Activated T-cell treated with anti-CD3 and anti-CD28 coated beads, Interleukin-2, amount 50 U/mL, for 24 hours (primary cell): ENCODE results near the gene UTRN.

ENCODE experiments used
- DNase-seq: peaks from one replicate; pipeline ENCODE4 v3.0.0-alpha.2; 2020
- H3K27ac Mint-ChIP-seq: 2 replicates; pipeline ENCODE4 v1.8.0; 2020; ENCODE audit warnings: mild to moderate bottlenecking, mixed read lengths
- H3K27me3 Mint-ChIP-seq: 2 replicates; pipeline ENCODE4 v1.8.0; 2020; ENCODE audit warnings: mixed read lengths
- H3K36me3 Mint-ChIP-seq: 2 replicates; pipeline ENCODE4 v1.8.0; 2020; ENCODE audit warnings: low read depth, mixed read lengths
- H3K4me1 Mint-ChIP-seq: 2 replicates; pipeline ENCODE4 v1.8.0; 2020; ENCODE audit warnings: low read depth, mixed read lengths
- H3K4me3 Mint-ChIP-seq: 2 replicates; pipeline ENCODE4 v1.8.0; 2020; ENCODE audit warnings: mild to moderate bottlenecking, moderate library complexity, mixed read lengths
- H3K9me3 Mint-ChIP-seq: 2 replicates; pipeline ENCODE4 v1.8.0; 2020; ENCODE audit warnings: mixed read lengths

Gene UTRN

DNA sequence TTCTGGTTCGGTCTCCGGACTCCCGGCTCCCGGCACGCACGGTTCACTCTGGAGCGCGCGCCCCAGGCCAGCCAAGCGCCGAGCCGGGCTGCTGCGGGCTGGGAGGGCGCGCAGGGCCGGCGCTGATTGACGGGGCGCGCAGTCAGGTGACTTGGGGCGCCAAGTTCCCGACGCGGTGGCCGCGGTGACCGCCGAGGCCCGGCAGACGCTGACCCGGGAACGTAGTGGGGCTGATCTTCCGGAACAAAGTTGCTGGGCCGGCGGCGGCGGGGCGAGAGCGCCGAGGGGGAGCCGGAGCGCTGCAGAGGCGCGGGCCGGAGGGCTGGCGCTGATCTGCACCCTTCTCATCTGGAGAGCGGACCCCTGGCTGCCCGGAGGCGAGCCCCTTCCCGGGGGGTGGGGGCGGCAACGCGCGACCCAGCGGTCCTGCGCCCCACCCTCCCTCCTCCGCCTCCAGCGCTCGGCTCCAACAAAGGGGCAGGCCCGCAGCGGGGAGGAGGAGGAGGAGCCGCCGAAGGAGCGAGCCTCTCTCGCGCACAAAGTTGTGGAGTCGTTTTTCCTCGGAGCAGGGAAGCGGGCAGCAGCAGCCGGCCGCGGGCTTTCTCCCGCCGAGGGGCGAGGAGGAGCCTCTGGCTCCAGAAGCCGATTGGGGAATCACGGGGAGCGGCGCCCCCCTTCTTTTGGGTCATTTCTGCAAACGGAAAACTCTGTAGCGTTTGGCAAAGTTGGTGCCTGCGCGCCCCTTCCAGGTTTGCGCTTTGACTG, at the start of gene UTRN:
UTRN (plus strand) TSS at position 553 of the 765 bp plus-strand sequence. CDS start 6,494 bp downstream, outside the sequence.
- peak; percentile 75 for DNase-seq
- Mint-ChIP-seq H3K4me1 (peaks cover 27% of the 10 kb centered on the region), H3K9me3 (no peaks in the 10 kb centered on the region), H3K27ac (peak within 1 kb of the TSS; percentile 80), H3K27me3 (peaks cover 41% of the 10 kb centered on the region), H3K36me3 (peaks cover 12% of the 10 kb centered on the region), H3K4me3 (peak within 1 kb of the TSS; percentile 91)

DNA sequence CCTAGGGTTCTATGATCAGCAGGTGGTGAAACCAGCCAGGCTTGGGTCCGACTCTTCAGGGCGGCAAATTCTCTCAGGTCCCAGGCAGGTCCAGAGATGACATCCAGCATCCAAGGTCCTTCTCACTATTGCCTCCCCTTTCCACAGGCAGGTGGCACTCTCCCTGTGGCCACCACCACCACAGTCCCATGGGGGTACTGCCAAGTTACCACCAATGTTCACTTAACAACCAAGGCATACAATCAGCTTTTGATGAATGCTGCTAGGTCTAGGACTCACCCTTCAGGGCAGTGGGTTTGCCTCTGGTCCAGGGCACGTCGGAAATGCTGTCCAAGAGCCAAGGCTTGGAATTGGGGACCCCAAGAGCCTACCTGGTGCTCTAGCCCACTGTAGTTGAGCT, 40.4 kb upstream of the UTRN start:
- Mint-ChIP-seq H3K27ac (no peak overlapping the region), H3K36me3 (no peaks in the 10 kb centered on the region), H3K4me3 (no peak overlapping the region), H3K27me3 (peaks cover 12% of the 10 kb centered on the region), H3K4me1 (peaks cover 21% of the 10 kb centered on the region), H3K9me3 (peaks cover 11% of the 10 kb centered on the region)
- no peak for DNase-seq

DNA sequence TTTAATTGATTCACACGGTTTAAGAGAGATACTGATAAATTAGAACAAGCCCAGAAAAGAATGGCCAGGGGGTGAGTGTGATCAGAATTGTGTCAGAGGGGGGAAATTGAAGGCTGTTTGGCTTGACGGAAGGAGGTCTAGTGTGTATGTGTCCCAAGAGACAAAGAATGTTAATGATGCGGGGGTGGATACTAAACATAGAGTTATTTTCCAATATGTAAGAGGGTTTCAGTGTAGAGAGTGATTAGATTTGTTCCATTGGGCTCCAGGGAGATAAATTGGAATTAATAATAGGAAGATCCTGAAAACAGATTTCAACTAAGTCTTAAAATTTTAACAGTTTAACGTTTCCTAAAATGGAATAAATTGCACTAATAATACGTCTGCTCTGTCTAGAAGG, 38.1 kb upstream of the UTRN start:
- DNase-seq, result no peak
- Mint-ChIP-seq H3K4me3 (no peak overlapping the region), H3K9me3 (peaks cover 11% of the 10 kb centered on the region), H3K4me1 (peaks cover 21% of the 10 kb centered on the region), H3K27ac (no peak overlapping the region), H3K36me3 (no peaks in the 10 kb centered on the region), H3K27me3 (peaks cover 19% of the 10 kb centered on the region)

DNA sequence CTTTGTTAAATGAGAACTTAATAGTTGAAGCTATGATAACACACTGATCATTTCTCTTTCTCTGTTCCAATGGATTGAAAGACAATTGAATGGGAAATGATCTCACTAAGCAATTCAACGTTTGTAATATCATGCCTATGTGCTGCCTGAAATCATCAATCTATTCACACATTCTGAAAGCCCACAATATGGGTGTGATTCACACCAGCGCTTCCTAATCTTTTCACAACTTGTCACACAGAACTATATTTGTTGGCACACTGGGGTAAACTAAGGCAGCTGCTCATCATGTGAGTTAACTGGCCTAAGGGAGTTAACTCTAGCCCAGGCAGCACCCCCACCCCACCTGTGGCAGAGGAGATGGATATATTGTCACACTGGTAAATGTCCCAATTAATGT, 37.1 kb upstream of the UTRN start:
- H3K36me3 Mint-ChIP-seq, result no peaks in the 10 kb centered on the region
- H3K4me3 Mint-ChIP-seq, result peak overlapping the region; percentile 36
- H3K27ac Mint-ChIP-seq, result peak overlapping the region; percentile 92
- DNase-seq, result peak; percentile 35
- H3K27me3 Mint-ChIP-seq, result peaks cover 19% of the 10 kb centered on the region
- H3K4me1 Mint-ChIP-seq, result peaks cover 21% of the 10 kb centered on the region
- peaks cover 11% of the 10 kb centered on the region for H3K9me3 Mint-ChIP-seq

DNA sequence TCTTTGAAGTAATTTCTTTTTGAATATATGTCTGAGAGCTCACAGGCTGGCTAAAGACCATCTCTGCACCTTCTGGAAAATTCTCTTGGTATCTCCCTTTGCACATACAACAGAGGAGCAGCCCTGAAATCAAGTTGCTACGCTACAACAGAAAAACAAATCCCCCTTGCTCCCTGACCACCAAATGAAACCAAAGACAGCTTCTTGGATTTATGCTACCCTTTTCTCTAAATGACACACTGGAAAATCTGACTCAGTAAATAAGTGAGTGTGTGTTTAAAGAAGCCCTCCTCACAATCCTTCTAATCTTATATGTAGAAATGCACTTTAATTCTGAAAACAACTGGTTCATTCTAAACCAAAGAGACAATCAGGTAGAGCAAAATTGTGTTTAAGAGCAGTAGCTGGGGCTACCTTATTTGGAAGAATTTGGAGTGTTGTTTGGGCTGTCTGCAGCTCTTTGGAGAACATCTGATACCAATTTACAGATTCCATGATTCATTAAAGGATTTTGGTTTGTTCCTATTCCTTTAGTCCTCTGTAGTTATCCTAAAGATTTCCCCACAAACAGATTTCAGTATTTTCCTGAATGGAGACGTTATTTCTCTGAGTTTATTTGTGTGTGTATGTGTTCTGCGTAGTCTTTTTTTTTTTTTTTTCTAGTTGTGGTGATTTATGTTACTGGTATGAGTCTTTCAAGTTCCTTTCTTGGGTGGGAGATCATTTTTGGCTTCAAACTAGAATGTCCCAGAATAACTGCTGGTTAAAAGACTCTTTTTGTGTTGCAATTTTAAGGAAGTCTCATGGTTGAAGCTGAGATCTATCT, 36.4 kb upstream of the UTRN start:
- Mint-ChIP-seq H3K36me3 (no peaks in the 10 kb centered on the region), H3K27ac (peak overlapping the region; percentile 92), H3K27me3 (peaks cover 19% of the 10 kb centered on the region), H3K9me3 (peaks cover 11% of the 10 kb centered on the region), H3K4me1 (peaks cover 21% of the 10 kb centered on the region), H3K4me3 (peak overlapping the region; percentile 2)
- DNase-seq, result no peak

DNA sequence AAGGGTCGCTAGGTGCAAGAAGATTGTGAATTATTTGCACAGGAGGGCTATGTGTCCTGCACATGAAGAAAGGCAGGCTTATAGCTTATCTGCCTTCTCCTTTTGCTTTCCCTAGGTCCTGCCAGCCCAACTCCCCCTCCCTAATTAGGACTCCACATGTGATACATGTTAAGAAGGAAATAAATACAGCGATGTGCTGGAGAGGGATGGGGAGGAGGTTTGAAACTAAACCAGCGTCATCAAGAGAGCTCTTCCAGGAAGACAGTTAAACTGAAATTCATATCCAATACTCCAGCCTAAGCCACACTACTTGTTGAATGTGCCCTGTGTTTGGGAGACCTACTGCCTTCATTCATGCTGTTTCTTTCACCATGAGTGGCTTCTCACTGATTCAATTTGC, 34.9 kb upstream of the UTRN start:
- no peak for DNase-seq
- peaks cover 19% of the 10 kb centered on the region for H3K27me3 Mint-ChIP-seq
- H3K4me1 Mint-ChIP-seq, result peaks cover 21% of the 10 kb centered on the region
- H3K4me3 Mint-ChIP-seq, result no peak overlapping the region
- H3K9me3 Mint-ChIP-seq, result peaks cover 11% of the 10 kb centered on the region
- H3K27ac Mint-ChIP-seq, result no peak overlapping the region
- no peaks in the 10 kb centered on the region for H3K36me3 Mint-ChIP-seq

DNA sequence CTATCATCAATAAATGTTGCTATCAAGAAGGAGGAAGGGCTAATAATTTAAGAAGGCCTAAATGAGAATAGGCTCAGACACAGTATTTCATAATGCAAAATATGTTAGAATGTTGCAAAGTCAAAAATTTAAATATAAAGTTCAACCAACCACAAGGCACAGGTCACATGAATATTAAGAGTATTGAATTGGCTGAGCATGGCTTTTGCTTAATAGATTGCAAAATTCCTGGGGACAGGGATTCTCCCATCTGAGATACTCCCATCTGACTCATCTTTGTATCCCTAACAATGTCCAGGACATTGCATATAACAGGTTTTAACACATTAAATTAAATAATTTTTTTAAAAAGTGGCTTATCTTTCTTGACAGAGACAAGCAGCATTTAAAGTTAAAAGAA, 32.9 kb upstream of the UTRN start:
- Mint-ChIP-seq H3K27me3 (peaks cover 15% of the 10 kb centered on the region), H3K4me3 (no peak overlapping the region), H3K9me3 (no peaks in the 10 kb centered on the region), H3K4me1 (peaks cover 16% of the 10 kb centered on the region), H3K36me3 (no peaks in the 10 kb centered on the region), H3K27ac (no peak overlapping the region)
- no peak for DNase-seq

DNA sequence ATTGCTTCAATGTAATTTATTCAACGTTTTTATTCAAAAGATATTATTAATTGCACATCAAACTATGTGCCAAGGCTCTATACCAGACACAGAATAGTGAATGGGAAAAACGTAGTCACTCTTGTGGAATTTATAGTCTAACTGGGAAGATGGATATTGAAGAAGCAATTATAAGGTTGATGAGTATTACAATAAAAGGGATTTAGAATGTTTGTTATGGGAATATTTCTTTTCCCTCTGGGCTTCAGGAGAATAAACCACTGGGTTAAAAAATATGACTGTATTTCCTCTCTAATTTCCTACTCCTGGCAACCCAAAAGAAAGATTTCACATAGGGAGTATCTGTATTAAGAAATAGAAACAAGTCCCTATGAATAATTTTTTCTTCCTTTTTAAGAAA, 25.1 kb upstream of the UTRN start:
- H3K27me3 Mint-ChIP-seq, result no peaks in the 10 kb centered on the region
- no peaks in the 10 kb centered on the region for H3K9me3 Mint-ChIP-seq
- DNase-seq, result no peak
- no peaks in the 10 kb centered on the region for H3K4me1 Mint-ChIP-seq
- no peak overlapping the region for H3K27ac Mint-ChIP-seq
- no peaks in the 10 kb centered on the region for H3K36me3 Mint-ChIP-seq
- H3K4me3 Mint-ChIP-seq, result no peak overlapping the region

DNA sequence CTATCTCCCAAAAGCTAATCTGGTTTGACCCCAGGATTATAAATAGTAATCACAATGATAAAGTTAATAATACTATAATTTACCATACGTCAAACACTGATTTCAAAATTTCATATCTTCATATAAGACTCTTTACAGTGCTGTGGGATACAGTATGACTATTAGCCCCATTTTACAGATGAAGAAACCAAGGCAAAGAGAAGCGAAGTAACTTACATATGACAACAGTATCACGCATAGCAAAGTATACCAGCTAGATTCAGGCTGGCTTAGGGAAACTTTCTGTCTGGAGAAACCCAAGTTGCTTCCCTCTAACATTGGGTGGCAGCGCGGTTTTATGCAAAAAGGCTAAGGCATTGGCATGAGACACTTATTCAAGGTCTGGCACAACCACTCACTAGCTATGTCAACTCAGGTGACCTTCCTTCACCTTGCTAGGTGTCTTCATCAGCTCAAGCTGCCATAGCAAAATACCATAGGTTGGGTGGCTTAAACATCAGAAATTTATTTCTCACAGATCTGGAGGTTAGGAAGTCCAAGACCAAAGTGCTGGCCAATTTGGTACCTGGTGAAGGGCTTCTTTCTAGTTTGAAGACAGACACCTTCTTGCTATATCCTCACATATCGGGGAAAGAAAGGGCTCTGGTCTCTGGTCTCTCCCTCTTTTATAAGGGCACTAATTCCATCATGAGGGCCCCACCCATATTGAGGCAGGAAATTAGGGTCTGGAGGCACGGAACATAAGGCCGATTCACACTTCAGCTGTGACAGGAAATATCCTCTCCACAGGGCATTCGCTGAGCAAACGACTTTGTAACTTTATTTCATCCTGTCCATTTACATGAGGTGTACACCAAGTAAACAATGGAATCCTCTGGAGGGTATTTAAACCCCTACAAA, 22.4 kb upstream of the UTRN start:
- H3K4me1 Mint-ChIP-seq, result no peaks in the 10 kb centered on the region
- H3K4me3 Mint-ChIP-seq, result no peak overlapping the region
- no peak for DNase-seq
- no peaks in the 10 kb centered on the region for H3K36me3 Mint-ChIP-seq
- no peaks in the 10 kb centered on the region for H3K27me3 Mint-ChIP-seq
- H3K9me3 Mint-ChIP-seq, result no peaks in the 10 kb centered on the region
- no peak overlapping the region for H3K27ac Mint-ChIP-seq

DNA sequence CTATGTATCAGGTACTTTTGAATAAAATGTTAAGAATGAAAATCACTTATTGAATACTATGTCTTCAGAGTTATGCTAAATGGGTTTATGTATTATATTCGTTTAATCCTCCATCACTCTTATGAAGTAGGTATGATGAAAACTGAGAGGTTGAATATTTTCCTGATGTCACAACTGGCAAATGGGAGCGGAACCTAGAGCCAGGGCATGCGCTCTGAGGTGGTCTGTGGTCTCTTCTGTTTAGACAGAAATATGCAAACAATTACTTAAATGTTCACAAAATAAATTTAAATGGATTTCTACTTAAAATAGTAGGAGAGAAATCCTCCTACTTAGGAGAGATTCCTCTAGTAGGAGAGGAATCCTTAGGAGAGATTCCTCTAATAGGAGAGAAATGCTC, 21.3 kb upstream of the UTRN start:
- Mint-ChIP-seq H3K4me3 (no peak overlapping the region), H3K4me1 (no peaks in the 10 kb centered on the region), H3K9me3 (no peaks in the 10 kb centered on the region), H3K27me3 (no peaks in the 10 kb centered on the region), H3K36me3 (no peaks in the 10 kb centered on the region), H3K27ac (no peak overlapping the region)
- DNase-seq, result no peak

DNA sequence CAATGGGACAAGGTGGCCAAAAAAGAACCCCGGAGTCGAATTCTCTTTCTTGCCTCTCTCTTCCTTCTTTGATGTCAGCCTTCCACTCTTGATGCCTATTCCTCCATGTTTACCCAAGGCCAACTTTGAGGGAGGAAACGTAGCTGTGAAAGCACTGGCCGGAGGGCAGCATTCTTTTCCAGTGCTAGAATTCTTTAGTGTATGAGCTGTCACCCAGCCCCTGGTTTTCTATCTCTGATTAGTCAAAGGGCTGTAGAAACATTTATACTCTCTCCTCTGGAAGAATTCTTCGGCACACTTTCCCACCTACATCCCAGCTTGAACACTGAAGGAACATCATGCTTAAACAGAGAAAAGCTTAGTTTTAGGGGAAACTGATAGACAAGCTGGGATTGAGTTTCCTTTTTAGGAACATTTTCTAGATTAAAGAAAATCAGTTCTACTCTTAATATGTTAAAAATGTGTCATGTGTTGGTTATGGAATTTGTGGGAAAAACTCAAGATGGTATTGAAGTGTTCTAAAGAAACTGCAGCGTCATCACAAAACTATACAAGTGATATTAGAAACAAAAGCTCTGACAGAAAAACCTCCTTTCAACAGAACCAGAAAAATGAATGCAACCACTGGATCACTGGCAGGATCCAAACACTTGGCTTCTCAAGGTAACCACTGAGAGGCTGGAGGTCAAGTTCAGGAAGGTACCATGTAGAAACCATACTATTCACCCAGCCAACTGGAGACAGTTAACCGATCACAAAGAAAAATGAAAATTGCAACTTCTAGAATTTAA, 20.7 kb upstream of the UTRN start:
- no peaks in the 10 kb centered on the region for H3K27me3 Mint-ChIP-seq
- no peaks in the 10 kb centered on the region for H3K36me3 Mint-ChIP-seq
- H3K9me3 Mint-ChIP-seq, result no peaks in the 10 kb centered on the region
- H3K4me1 Mint-ChIP-seq, result no peaks in the 10 kb centered on the region
- DNase-seq, result no peak
- H3K4me3 Mint-ChIP-seq, result no peak overlapping the region
- H3K27ac Mint-ChIP-seq, result no peak overlapping the region

DNA sequence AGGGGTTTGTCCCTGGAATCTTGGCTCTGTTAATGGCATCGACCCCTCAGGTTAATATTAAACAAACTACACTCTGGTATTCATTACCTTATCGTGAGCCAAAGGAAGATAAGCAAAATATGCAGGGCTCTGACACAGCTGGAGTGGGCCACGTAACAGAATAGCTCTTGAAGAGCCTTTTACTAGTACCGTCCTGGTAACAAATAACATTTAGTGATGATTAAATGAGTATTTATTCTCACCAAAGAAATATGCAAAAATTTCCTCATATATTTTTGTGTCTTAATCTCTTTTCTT, 20.1 kb upstream of the UTRN start:
- Mint-ChIP-seq H3K27ac (no peak overlapping the region), H3K36me3 (no peaks in the 10 kb centered on the region), H3K4me1 (no peaks in the 10 kb centered on the region), H3K27me3 (no peaks in the 10 kb centered on the region), H3K4me3 (no peak overlapping the region), H3K9me3 (no peaks in the 10 kb centered on the region)
- DNase-seq, result no peak

DNA sequence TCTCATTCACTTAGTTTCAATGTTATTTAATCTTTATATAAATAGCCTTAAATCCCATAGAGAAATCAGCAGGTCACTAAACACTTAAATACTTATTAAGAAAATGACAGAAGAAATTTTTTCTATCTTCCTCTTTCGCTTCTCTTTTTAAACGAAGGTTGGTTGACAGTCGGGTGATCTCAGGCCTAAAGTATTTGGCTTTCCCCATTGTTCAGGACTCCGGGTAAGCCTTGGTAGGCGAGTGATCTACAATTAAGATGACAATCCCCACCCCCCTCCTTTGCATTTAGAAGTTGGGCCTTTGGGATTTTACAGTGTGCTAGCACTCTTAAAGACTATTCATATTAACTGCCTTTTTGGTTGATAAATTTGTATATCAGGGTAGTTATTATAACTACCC, 19.7 kb upstream of the UTRN start:
- H3K36me3 Mint-ChIP-seq, result no peaks in the 10 kb centered on the region
- H3K27me3 Mint-ChIP-seq, result no peaks in the 10 kb centered on the region
- no peaks in the 10 kb centered on the region for H3K9me3 Mint-ChIP-seq

DNA sequence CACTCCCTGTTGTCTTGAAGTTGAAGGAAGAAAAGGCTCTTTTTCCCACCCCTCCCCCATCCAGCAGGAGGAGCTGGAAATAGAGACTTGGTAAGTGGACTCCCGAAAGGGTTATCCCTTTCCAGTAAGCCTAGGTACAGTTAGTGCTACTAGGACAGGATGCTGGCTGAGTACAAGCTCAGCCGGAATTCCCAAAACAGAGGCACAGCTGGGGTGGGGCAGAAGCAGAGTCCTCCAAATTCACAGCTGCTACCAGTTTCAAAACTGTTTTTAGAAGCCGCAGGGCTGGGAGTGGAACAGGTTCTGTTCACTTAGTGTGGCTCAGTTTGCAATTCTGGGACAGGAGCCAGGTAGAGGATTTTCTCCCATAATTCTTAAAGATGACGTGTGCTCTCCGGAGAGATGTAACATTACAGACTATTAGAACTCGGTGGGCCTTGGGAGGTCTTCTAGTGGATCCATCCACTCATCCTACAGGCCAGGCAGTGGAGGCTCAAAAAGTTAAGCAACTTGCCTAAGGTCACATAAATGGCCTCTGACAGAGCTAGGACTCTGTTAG, 19.0 kb upstream of the UTRN start:
- Mint-ChIP-seq H3K4me3 (no peak overlapping the region), H3K27me3 (no peaks in the 10 kb centered on the region), H3K9me3 (peaks cover under 1% of the 10 kb centered on the region), H3K27ac (no peak overlapping the region), H3K4me1 (no peaks in the 10 kb centered on the region), H3K36me3 (no peaks in the 10 kb centered on the region)
- DNase-seq, result no peak

More for the DNA sequence above, 19.7 kb upstream of the UTRN start:
- no peaks in the 10 kb centered on the region for H3K4me1 Mint-ChIP-seq
- no peak for DNase-seq
- no peak overlapping the region for H3K4me3 Mint-ChIP-seq
- H3K27ac Mint-ChIP-seq, result no peak overlapping the region
